Sigmoid colon (tissue), 7 donors: Measurements from ENCODE around the gene AZIN2. TPM values are rescaled to one million over a fixed set of nuclear protein-coding genes. Genes with fewer than 3 reads are reported as not detected.
A peak's percentile ranks its signal among the peaks of the same experiment; 100 is the strongest.

Experiments used
- DNase-seq: peaks from one replicate; pipeline ENCODE4 v3.0.0-alpha.2; 2019
- H3K27ac ChIP-seq, 4 donors: fragments of 200-600 bp; sonication (generic); one replicate each; pipeline ENCODE4 v1.5.1; 2016 to 2019; ENCODE audit warnings: mild to moderate bottlenecking in 1 of 4
- H3K27me3 ChIP-seq, 3 donors: fragments of 200-600 bp; sonication (generic); one replicate each; pipeline ENCODE4 v1.5.1; 2019; ENCODE audit warnings: mild to moderate bottlenecking in 1 of 3
- H3K36me3 ChIP-seq, 4 donors: fragments of 200-600 bp; sonication (generic); one replicate each; pipeline ENCODE4 v1.5.1; 2016 to 2019
- H3K4me1 ChIP-seq, 4 donors: fragments of 200-600 bp; sonication (generic); one replicate each; pipeline ENCODE4 v1.5.1; 2017 to 2019
- H3K4me3 ChIP-seq, 4 donors: fragments of 200-600 bp; sonication (generic); one replicate each; pipeline ENCODE4 v1.5.1; 2017 to 2019; ENCODE audit warnings: mild to moderate bottlenecking in 2 of 4, moderate library complexity in 1 of 4
- H3K9me3 ChIP-seq, 4 donors: fragments of 200-600 bp in 3 of 4; sonication (generic) in 3 of 4; one replicate each; pipeline versions ENCODE4 v1.5.1 to v1.6.1; 2013 to 2019
- EP300 ChIP-seq, 4 donors: sonication (generic); formaldehyde crosslinking; IDR thresholded peaks; one replicate each; pipeline ENCODE4 v1.6.1; 2017; ENCODE audit warnings: antibody characterized with exemption in 4 of 4
- POLR2A ChIP-seq, 2 donors: fragments of 450-650 bp; IDR thresholded peaks; one replicate each; pipeline ENCODE4 v1.6.1; 2016; ENCODE audit warnings: antibody characterized with exemption in 2 of 2, mild to moderate bottlenecking in 2 of 2, moderate library complexity in 2 of 2
- POLR2AphosphoS5 ChIP-seq, 4 donors: sonication (generic); formaldehyde crosslinking; IDR thresholded peaks; one replicate each; pipeline ENCODE4 v1.6.1; 2017; ENCODE audit warnings: antibody characterized with exemption in 4 of 4
- WGBS, 2 donors: extraction: QIAGEN DNeasy Blood & Tissue Kit; methylation state at CpG; one replicate each; pipeline ENCODE4 v1.1.7; 2013; 5-methylcytosine and 5-hydroxymethylcytosine counted together
- intact Hi-C: fragments of 100-400 bp; cut with DNase I; formaldehyde crosslinking; loops from one replicate; pipeline ENCODE4 v1.15.1; 2023
- polyA plus RNA-seq, 3 donors: library from polyadenylated mRNA; stranded (reverse); fragments of 200-250 nt; gene quantifications; one replicate each; pipeline ENCODE4 v1.2.3, GENCODE V29; 2013
- total RNA-seq, 4 donors: library from RNA; depleted of rRNA; stranded (reverse); fragments of >200 nt; gene quantifications; one replicate each; pipeline ENCODE4 v1.1.0, GENCODE V29; 2016
- TF ChIP-seq, protein P1 (sequence below), 4 experiments: fragments of 450-650 bp in 3 of 4; fragments of 200-600 bp in 1 of 4; IDR thresholded peaks; one replicate each; pipeline ENCODE4 v1.5.1; 2016 to 2019; ENCODE audit warnings: antibody characterized with exemption in 4 of 4, mild to moderate bottlenecking in 3 of 4, moderate library complexity in 2 of 4
- donor health status: healthy with polysubstance abuse.
- donor health status: Bipolar disorder and iron deficiency.
- donor health status: healthy.

AZIN2 gene
- total and polyA plus RNA-seq, 7 donors: 1.1 to 30.9 (median 2.5) TPM

- Histone ChIP-seq H3K36me3 (peaks cover 0 to 20% (median 5%) of the 10 kb centered on the region in 4 donors), H3K4me3 (no peak overlapping the region), H3K4me1 (peaks cover 0 to 29% (median 14%) of the 10 kb centered on the region in 4 donors), H3K27ac (no peak overlapping the region), H3K9me3 (no peaks in the 10 kb centered on the region), H3K27me3 (no peaks in the 10 kb centered on the region)
- intact Hi-C loops: no loop called here
- no peak for TF ChIP-seq EP300 (IDR thresholded peaks at IDR 0.05)
- TF ChIP-seq POLR2AphosphoS5 (IDR thresholded peaks at IDR 0.05): no peak
- no peak for TF ChIP-seq POLR2A (IDR thresholded peaks at IDR 0.05)
- TF ChIP-seq, protein P1, sequence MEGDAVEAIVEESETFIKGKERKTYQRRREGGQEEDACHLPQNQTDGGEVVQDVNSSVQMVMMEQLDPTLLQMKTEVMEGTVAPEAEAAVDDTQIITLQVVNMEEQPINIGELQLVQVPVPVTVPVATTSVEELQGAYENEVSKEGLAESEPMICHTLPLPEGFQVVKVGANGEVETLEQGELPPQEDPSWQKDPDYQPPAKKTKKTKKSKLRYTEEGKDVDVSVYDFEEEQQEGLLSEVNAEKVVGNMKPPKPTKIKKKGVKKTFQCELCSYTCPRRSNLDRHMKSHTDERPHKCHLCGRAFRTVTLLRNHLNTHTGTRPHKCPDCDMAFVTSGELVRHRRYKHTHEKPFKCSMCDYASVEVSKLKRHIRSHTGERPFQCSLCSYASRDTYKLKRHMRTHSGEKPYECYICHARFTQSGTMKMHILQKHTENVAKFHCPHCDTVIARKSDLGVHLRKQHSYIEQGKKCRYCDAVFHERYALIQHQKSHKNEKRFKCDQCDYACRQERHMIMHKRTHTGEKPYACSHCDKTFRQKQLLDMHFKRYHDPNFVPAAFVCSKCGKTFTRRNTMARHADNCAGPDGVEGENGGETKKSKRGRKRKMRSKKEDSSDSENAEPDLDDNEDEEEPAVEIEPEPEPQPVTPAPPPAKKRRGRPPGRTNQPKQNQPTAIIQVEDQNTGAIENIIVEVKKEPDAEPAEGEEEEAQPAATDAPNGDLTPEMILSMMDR (IDR thresholded peaks at IDR 0.05): no peak
- WGBS, 2 donors: 97 to 98% methylated on average over 3 of the region's 3 CpGs
- DNase-seq: no peak
Measured at GRCh38 chr1:33158366-33158765, 77.4 kb downstream of the AZIN2 start.

GRCh38 chr1:33159577-33159976 is 78.6 kb downstream of the AZIN2 start:
- no peak for DNase-seq
- H3K27me3 ChIP-seq: no peaks in the 10 kb centered on the region
- WGBS, 2 donors: 97 to 98% methylated on average over 26 of the region's 26 CpGs

GRCh38 chr1:33161061-33161681 is 80.2 kb downstream of the AZIN2 start:
- peak overlapping the region in 2 of 4 donors; percentile 6 to 20 for H3K27ac ChIP-seq
- intact Hi-C loops: no loop called here

More at GRCh38 chr1:33159577-33159976, 78.6 kb downstream of the AZIN2 start:
- Histone ChIP-seq H3K4me1 (peaks cover 0 to 20% (median 10%) of the 10 kb centered on the region in 4 donors), H3K4me3 (no peak overlapping the region), H3K36me3 (peaks cover 0 to 30% (median 5%) of the 10 kb centered on the region in 4 donors), H3K27ac (no peak overlapping the region), H3K9me3 (no peaks in the 10 kb centered on the region)
- intact Hi-C loops: no loop called here
- TF ChIP-seq POLR2AphosphoS5 (IDR thresholded peaks at IDR 0.05): no peak
- TF ChIP-seq EP300 (IDR thresholded peaks at IDR 0.05): no peak
- TF ChIP-seq, protein P1 (IDR thresholded peaks at IDR 0.05): no peak
- TF ChIP-seq POLR2A (IDR thresholded peaks at IDR 0.05): no peak

GRCh38 chr1:33162141-33162540 is 81.2 kb downstream of the AZIN2 start:
- peaks cover 0 to 12% (median 10%) of the 10 kb centered on the region in 4 donors for H3K4me1 ChIP-seq
- H3K27me3 ChIP-seq: no peaks in the 10 kb centered on the region
- no peaks in the 10 kb centered on the region for H3K9me3 ChIP-seq
- peaks cover 0 to 31% (median 5%) of the 10 kb centered on the region in 4 donors for H3K36me3 ChIP-seq
- TF ChIP-seq EP300 (IDR thresholded peaks at IDR 0.05) (no peak), POLR2A (IDR thresholded peaks at IDR 0.05) (no peak), POLR2AphosphoS5 (IDR thresholded peaks at IDR 0.05) (no peak)
- TF ChIP-seq, protein P1 (IDR thresholded peaks at IDR 0.05): no peak
- H3K4me3 ChIP-seq: no peak overlapping the region
- intact Hi-C loops: no loop called here
- 91 to 94% methylated on average over 2 of the region's 2 CpGs for WGBS, 2 donors
- DNase-seq: no peak
- H3K27ac ChIP-seq: no peak overlapping the region

More at GRCh38 chr1:33161061-33161681, 80.2 kb downstream of the AZIN2 start:
- Histone ChIP-seq H3K9me3 (no peaks in the 10 kb centered on the region), H3K4me3 (no peak overlapping the region), H3K4me1 (peaks cover 0 to 16% (median 10%) of the 10 kb centered on the region in 4 donors), H3K27me3 (no peaks in the 10 kb centered on the region), H3K36me3 (peaks cover 0 to 31% (median 5%) of the 10 kb centered on the region in 4 donors)
- 52 to 80% methylated on average over 25 of the region's 25 CpGs for WGBS, 2 donors
- TF ChIP-seq POLR2AphosphoS5 (IDR thresholded peaks at IDR 0.05): peak in 1 of 4 donors; percentile 10
- TF ChIP-seq, protein P1 (IDR thresholded peaks at IDR 0.05): no peak
- no peak for TF ChIP-seq POLR2A (IDR thresholded peaks at IDR 0.05)
- DNase-seq: peak; percentile 82
